T-helper 1 cell treated with Interleukin-12 subunit alpha and Interleukin-12 subunit beta and Interleukin-4 antibody, amounts not matched to agents 30 μg/mL and 1 μg/mL, for 36 hours (primary cell): Measurements from ENCODE around the gene RFX2.
"Not testable (repeated sequence)": the region's sequence is repeated elsewhere in the genome, so short reads cannot be mapped to it uniquely, and the experiment has no call there.

Experiments used
- H3K27ac Mint-ChIP-seq: one replicate; pipeline ENCODE4 v1.8.0; 2021; ENCODE audit warnings: mild to moderate bottlenecking, mixed read lengths
- H3K27me3 Mint-ChIP-seq: one replicate; pipeline ENCODE4 v1.8.0; 2021; ENCODE audit warnings: low read depth, mixed read lengths
- H3K36me3 Mint-ChIP-seq: one replicate; pipeline ENCODE4 v1.8.0; 2021; ENCODE audit warnings: low read depth, mixed read lengths
- H3K4me1 Mint-ChIP-seq: one replicate; pipeline ENCODE4 v1.8.0; 2021; ENCODE audit warnings: low read depth, mixed read lengths
- H3K4me3 Mint-ChIP-seq: one replicate; pipeline ENCODE4 v1.8.0; 2021; ENCODE audit warnings: mild to moderate bottlenecking, moderate library complexity, mixed read lengths
- H3K9me3 Mint-ChIP-seq: one replicate; pipeline ENCODE4 v1.8.0; 2021; ENCODE audit warnings: mixed read lengths

The RFX2 gene

GRCh38 chr19:5973376-5973775 is 136.9 kb downstream of the RFX2 start:
- Mint-ChIP-seq H3K9me3 (no peaks in the 10 kb centered on the region), H3K4me3 (no peak overlapping the region), H3K36me3 (peaks cover 22% of the 10 kb centered on the region), H3K27me3 (no peaks in the 10 kb centered on the region), H3K27ac (no peak overlapping the region), H3K4me1 (peaks cover 53% of the 10 kb centered on the region)

- Mint-ChIP-seq H3K4me3 (no peak overlapping the region), H3K27me3 (no peaks in the 10 kb centered on the region), H3K27ac (no peak overlapping the region), H3K4me1 (peaks cover 61% of the 10 kb centered on the region), H3K36me3 (peaks cover 24% of the 10 kb centered on the region), H3K9me3 (no peaks in the 10 kb centered on the region)
Measured at GRCh38 chr19:5972355-5972731, 138.0 kb downstream of the RFX2 start.

- Mint-ChIP-seq H3K4me3 (no peak overlapping the region), H3K9me3 (no peaks in the 10 kb centered on the region), H3K4me1 (peaks cover 60% of the 10 kb centered on the region), H3K27ac (peak overlapping the region; percentile 36), H3K36me3 (peaks cover 20% of the 10 kb centered on the region), H3K27me3 (no peaks in the 10 kb centered on the region)
Measured at GRCh38 chr19:5971714-5972354, 138.5 kb downstream of the RFX2 start.

- Mint-ChIP-seq H3K9me3 (no peaks in the 10 kb centered on the region), H3K4me3 (no peak overlapping the region), H3K27ac (no peak overlapping the region), H3K36me3 (peaks cover 6% of the 10 kb centered on the region), H3K4me1 (peaks cover 55% of the 10 kb centered on the region), H3K27me3 (no peaks in the 10 kb centered on the region)
Measured at GRCh38 chr19:5969476-5969875, 140.8 kb downstream of the RFX2 start.

- Mint-ChIP-seq H3K27ac (peak overlapping the region; percentile 82), H3K4me1 (peaks cover 57% of the 10 kb centered on the region), H3K9me3 (no peaks in the 10 kb centered on the region), H3K36me3 (peaks cover 2% of the 10 kb centered on the region), H3K4me3 (no peak overlapping the region), H3K27me3 (no peaks in the 10 kb centered on the region)
Measured at GRCh38 chr19:5968431-5969373, 141.6 kb downstream of the RFX2 start.

GRCh38 chr19:5967994-5968430 is 142.3 kb downstream of the RFX2 start:
- peaks cover 2% of the 10 kb centered on the region for H3K36me3 Mint-ChIP-seq
- H3K4me1 Mint-ChIP-seq: peaks cover 61% of the 10 kb centered on the region

GRCh38 chr19:5967571-5967970 is 142.7 kb downstream of the RFX2 start:
- Mint-ChIP-seq H3K27ac (no peak overlapping the region), H3K4me3 (peak overlapping the region; percentile 42), H3K4me1 (peaks cover 63% of the 10 kb centered on the region), H3K36me3 (peaks cover 2% of the 10 kb centered on the region), H3K27me3 (no peaks in the 10 kb centered on the region), H3K9me3 (no peaks in the 10 kb centered on the region)

More at GRCh38 chr19:5967994-5968430, 142.3 kb downstream of the RFX2 start:
- no peaks in the 10 kb centered on the region for H3K27me3 Mint-ChIP-seq
- H3K27ac Mint-ChIP-seq: peak overlapping the region; percentile 82
- no peaks in the 10 kb centered on the region for H3K9me3 Mint-ChIP-seq
- peak overlapping the region; percentile 42 for H3K4me3 Mint-ChIP-seq

GRCh38 chr19:5966941-5967340 is 143.4 kb downstream of the RFX2 start:
- no peak overlapping the region for H3K27ac Mint-ChIP-seq
- H3K4me1 Mint-ChIP-seq: peaks cover 63% of the 10 kb centered on the region
- H3K36me3 Mint-ChIP-seq: peaks cover 4% of the 10 kb centered on the region
- no peaks in the 10 kb centered on the region for H3K27me3 Mint-ChIP-seq
- H3K4me3 Mint-ChIP-seq: no peak overlapping the region
- H3K9me3 Mint-ChIP-seq: no peaks in the 10 kb centered on the region

GRCh38 chr19:5966215-5966614 is 144.1 kb downstream of the RFX2 start:
- peaks cover 63% of the 10 kb centered on the region for H3K4me1 Mint-ChIP-seq
- H3K4me3 Mint-ChIP-seq: no peak overlapping the region
- H3K27me3 Mint-ChIP-seq: no peaks in the 10 kb centered on the region
- H3K27ac Mint-ChIP-seq: peak overlapping the region; percentile 47
- peaks cover 4% of the 10 kb centered on the region for H3K36me3 Mint-ChIP-seq
- no peaks in the 10 kb centered on the region for H3K9me3 Mint-ChIP-seq

GRCh38 chr19:5964816-5965565 is 145.3 kb downstream of the RFX2 start:
- Mint-ChIP-seq H3K4me3 (no peak overlapping the region), H3K36me3 (peaks cover 4% of the 10 kb centered on the region), H3K4me1 (peaks cover 74% of the 10 kb centered on the region), H3K27ac (peak overlapping the region; percentile 55), H3K9me3 (no peaks in the 10 kb centered on the region), H3K27me3 (no peaks in the 10 kb centered on the region)

- Mint-ChIP-seq H3K27ac (peak overlapping the region; percentile 93), H3K36me3 (peaks cover 4% of the 10 kb centered on the region), H3K4me1 (peaks cover 75% of the 10 kb centered on the region), H3K4me3 (peak overlapping the region; percentile 47), H3K9me3 (no peaks in the 10 kb centered on the region), H3K27me3 (no peaks in the 10 kb centered on the region)
Measured at GRCh38 chr19:5963855-5964254, 146.4 kb downstream of the RFX2 start.

GRCh38 chr19:5963259-5963658 is 147.0 kb downstream of the RFX2 start:
- not testable (repeated sequence) for H3K27me3 Mint-ChIP-seq, H3K36me3 Mint-ChIP-seq, H3K9me3 Mint-ChIP-seq, H3K4me3 Mint-ChIP-seq
- peaks cover 69% of the 10 kb centered on the region for H3K4me1 Mint-ChIP-seq
- H3K27ac Mint-ChIP-seq: peak overlapping the region; percentile 93

GRCh38 chr19:5961969-5962945 is 148.0 kb downstream of the RFX2 start:
- H3K4me3 Mint-ChIP-seq: peak overlapping the region; percentile 47
- peak overlapping the region; percentile 93 for H3K27ac Mint-ChIP-seq
- peaks cover 5% of the 10 kb centered on the region for H3K36me3 Mint-ChIP-seq
- H3K9me3 Mint-ChIP-seq: no peaks in the 10 kb centered on the region
- H3K4me1 Mint-ChIP-seq: peaks cover 62% of the 10 kb centered on the region
- H3K27me3 Mint-ChIP-seq: no peaks in the 10 kb centered on the region

- Mint-ChIP-seq H3K4me3 (peak overlapping the region; percentile 47), H3K27ac (peak overlapping the region; percentile 93), H3K4me1 (peaks cover 58% of the 10 kb centered on the region)
- H3K27me3 Mint-ChIP-seq, H3K9me3 Mint-ChIP-seq, H3K36me3 Mint-ChIP-seq: not testable (repeated sequence)
Measured at GRCh38 chr19:5961641-5961968, 148.7 kb downstream of the RFX2 start.
